Measurements from ENCODE around the gene BRD1. TPM values are rescaled to one million over a fixed set of nuclear protein-coding genes. Genes with fewer than 3 reads are reported as not detected.

BRD1 gene
- polyA plus RNA-seq, 3 donors = 0.61 to 13.8 (median 0.86) TPM

GRCh38 chr22:49756201-49756600, 71.5 kb downstream of the BRD1 start:
- Mint-ChIP-seq H3K36me3 (no peaks in the 10 kb centered on the region), H3K4me1 (peaks cover 11% of the 10 kb centered on the region), H3K27me3 (ENCODE audit: low read depth in 3 of 3) (peaks cover 0 to 4% (median 2%) of the 10 kb centered on the region in 3 donors), H3K9me3 (peaks cover 0 to 9% (median 1%) of the 10 kb centered on the region in 7 donors), H3K4me3 (no peak overlapping the region), H3K27ac (no peak overlapping the region)
- Histone ChIP-seq H3K4me3 (replicated peaks in 1 of 3; ENCODE audit: low read depth in 2 of 3, low read length in 3 of 3) (no peak overlapping the region), H3K27me3 (ENCODE audit: control insufficient read depth in 2 of 2, insufficient read depth in 2 of 2, low read length in 2 of 2) (no peaks in the 10 kb centered on the region), H3K36me3 (replicated peaks in 1 of 2; ENCODE audit: control insufficient read depth in 1 of 2, insufficient read depth in 2 of 2, low read length in 2 of 2) (no peaks in the 10 kb centered on the region), H3K27ac (ENCODE audit: low read depth in 1 of 2, low read length in 2 of 2) (no peak overlapping the region), H4K20me1 (ENCODE audit: insufficient read depth, low read length) (no peaks in the 10 kb centered on the region), H2AFZ (ENCODE audit: insufficient read depth, low read depth, low read length, poor library complexity, severe bottlenecking) (no peak overlapping the region), H3K79me2 (ENCODE audit: insufficient read depth, low read length) (no peaks in the 10 kb centered on the region), H3K4me2 (replicated peaks; ENCODE audit: extremely low read depth, low read length, poor library complexity, severe bottlenecking) (no peak overlapping the region), H3K4me1 (ENCODE audit: control insufficient read depth in 1 of 2, insufficient read depth in 2 of 2, low read length in 2 of 2) (peaks cover 9 to 11% of the 10 kb centered on the region in 2 donors), H3K9me3 (replicated peaks in 1 of 2; ENCODE audit: control insufficient read depth in 1 of 2, insufficient read depth in 1 of 2, low read length in 2 of 2) (no peaks in the 10 kb centered on the region), H3K9ac (ENCODE audit: insufficient read depth, low read length, poor library complexity, severe bottlenecking) (no peak overlapping the region)
- TF ChIP-seq CTCF (IDR thresholded peaks at IDR 0.05) = no peak
- 100% methylated on average over 2 of the region's 5 CpGs for WGBS (ENCODE audit: insufficient coverage)
- intact Hi-C loops (cut with micrococcal nuclease) = no loop called here
- DNase-seq = no peak

- Histone ChIP-seq H2AFZ (ENCODE audit: insufficient read depth, low read depth, low read length, poor library complexity, severe bottlenecking) (no peak overlapping the region), H3K36me3 (replicated peaks in 1 of 2; ENCODE audit: control insufficient read depth in 1 of 2, insufficient read depth in 2 of 2, low read length in 2 of 2) (no peaks in the 10 kb centered on the region), H3K27ac (ENCODE audit: low read depth in 1 of 2, low read length in 2 of 2) (no peak overlapping the region), H3K9ac (ENCODE audit: insufficient read depth, low read length, poor library complexity, severe bottlenecking) (no peak overlapping the region), H3K79me2 (ENCODE audit: insufficient read depth, low read length) (no peaks in the 10 kb centered on the region), H3K9me3 (replicated peaks in 1 of 2; ENCODE audit: control insufficient read depth in 1 of 2, insufficient read depth in 1 of 2, low read length in 2 of 2) (no peaks in the 10 kb centered on the region), H3K4me1 (ENCODE audit: control insufficient read depth in 1 of 2, insufficient read depth in 2 of 2, low read length in 2 of 2) (peaks cover 3 to 5% of the 10 kb centered on the region in 2 donors), H3K27me3 (ENCODE audit: control insufficient read depth in 2 of 2, insufficient read depth in 2 of 2, low read length in 2 of 2) (no peaks in the 10 kb centered on the region), H4K20me1 (ENCODE audit: insufficient read depth, low read length) (no peaks in the 10 kb centered on the region), H3K4me3 (replicated peaks in 1 of 3; ENCODE audit: low read depth in 2 of 3, low read length in 3 of 3) (no peak overlapping the region), H3K4me2 (replicated peaks; ENCODE audit: extremely low read depth, low read length, poor library complexity, severe bottlenecking) (no peak overlapping the region)
- Mint-ChIP-seq H3K4me1 (peaks cover 5% of the 10 kb centered on the region), H3K36me3 (no peaks in the 10 kb centered on the region), H3K27ac (no peak overlapping the region), H3K27me3 (ENCODE audit: low read depth in 3 of 3) (peaks cover 0 to 4% (median 2%) of the 10 kb centered on the region in 3 donors), H3K4me3 (no peak overlapping the region), H3K9me3 (peaks cover 0 to 9% (median 1%) of the 10 kb centered on the region in 7 donors)
- 87% methylated on average over 7 of the region's 10 CpGs for WGBS (ENCODE audit: insufficient coverage)
- DNase-seq = no peak
- intact Hi-C loops (cut with micrococcal nuclease) = no loop called here
- TF ChIP-seq CTCF (IDR thresholded peaks at IDR 0.05) = no peak
Measured at GRCh38 chr22:49755631-49756001, 72.1 kb downstream of the BRD1 start.

Data from CD14-positive monocyte (primary cell).